SU-DHL-6 (cell line): ENCODE measurements around the gene PPP2R5C.

Experiments
- EZH2phosphoT487 ChIP-seq: fragments of 200-600 bp; sonication (generic), shearing (Covaris generic); conservative IDR thresholded peaks from 2 replicates; pipeline ENCODE4 v1.6.1; 2018; ENCODE audit warnings: mild to moderate bottlenecking, antibody characterized with exemption, low read length, moderate library complexity, mixed read lengths
- TF ChIP-seq, protein P1 (sequence below): fragments of 200-600 bp; sonication (generic); IDR thresholded peaks from one replicate; pipeline ENCODE4 v1.5.1; 2017; ENCODE audit warnings: antibody characterized with exemption, mild to moderate bottlenecking, low read length, moderate library complexity; ENCODE audit not compliant: insufficient read depth, poor library complexity, severe bottlenecking

DNA sequence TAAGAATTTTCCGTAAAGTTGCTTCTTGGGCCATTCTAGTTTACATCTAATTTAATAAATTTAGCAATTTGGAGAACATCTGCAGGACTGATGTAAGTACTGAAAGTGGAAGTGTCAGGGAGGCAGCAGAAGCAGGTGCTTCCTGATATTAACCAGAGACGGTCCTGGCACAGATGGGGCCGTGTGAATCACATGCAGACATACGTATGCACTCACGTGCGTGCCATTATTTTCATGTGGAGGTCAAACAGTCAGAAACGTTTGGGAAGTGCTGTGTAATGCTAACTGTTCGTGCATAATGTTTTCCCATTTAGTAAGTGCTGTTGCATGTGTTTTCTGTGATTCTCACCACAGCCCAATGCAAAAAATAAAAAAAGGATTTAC lies 115.0 kb downstream of the PPP2R5C start:
- TF ChIP-seq, protein P1, sequence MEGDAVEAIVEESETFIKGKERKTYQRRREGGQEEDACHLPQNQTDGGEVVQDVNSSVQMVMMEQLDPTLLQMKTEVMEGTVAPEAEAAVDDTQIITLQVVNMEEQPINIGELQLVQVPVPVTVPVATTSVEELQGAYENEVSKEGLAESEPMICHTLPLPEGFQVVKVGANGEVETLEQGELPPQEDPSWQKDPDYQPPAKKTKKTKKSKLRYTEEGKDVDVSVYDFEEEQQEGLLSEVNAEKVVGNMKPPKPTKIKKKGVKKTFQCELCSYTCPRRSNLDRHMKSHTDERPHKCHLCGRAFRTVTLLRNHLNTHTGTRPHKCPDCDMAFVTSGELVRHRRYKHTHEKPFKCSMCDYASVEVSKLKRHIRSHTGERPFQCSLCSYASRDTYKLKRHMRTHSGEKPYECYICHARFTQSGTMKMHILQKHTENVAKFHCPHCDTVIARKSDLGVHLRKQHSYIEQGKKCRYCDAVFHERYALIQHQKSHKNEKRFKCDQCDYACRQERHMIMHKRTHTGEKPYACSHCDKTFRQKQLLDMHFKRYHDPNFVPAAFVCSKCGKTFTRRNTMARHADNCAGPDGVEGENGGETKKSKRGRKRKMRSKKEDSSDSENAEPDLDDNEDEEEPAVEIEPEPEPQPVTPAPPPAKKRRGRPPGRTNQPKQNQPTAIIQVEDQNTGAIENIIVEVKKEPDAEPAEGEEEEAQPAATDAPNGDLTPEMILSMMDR = no peak
- TF ChIP-seq EZH2phosphoT487 = no peak
